Activated B cell treated with CpG ODN at 0.5 μM for 24 hours (primary cell): ENCODE data around the gene FOXN1. TPM values are rescaled to one million over a fixed set of nuclear protein-coding genes. Genes with fewer than 3 reads are reported as not detected.
"Not testable (repeated sequence)": the region's sequence is repeated elsewhere in the genome, so short reads cannot be mapped to it uniquely, and the experiment has no call there.

Experiments
- ATAC-seq: fragments of 200-7000 bp; cut with Tn5 transposase; one replicate; pipeline ENCODE4 v1.10.0; 2021; ENCODE audit warnings: low read depth, mild to moderate bottlenecking, moderate library complexity
- CTCF ChIA-PET: fragments of 350-600 bp; sonication (Branson Sonifier 250); formaldehyde crosslinking; loops from one replicate; lab custom pipeline; 2021; ENCODE audit warnings: antibody characterized with exemption; lab: Charles Lee
- POLR2A ChIA-PET: fragments of 350-600 bp; sonication (Branson Sonifier 250); formaldehyde crosslinking; loops from one replicate; lab custom pipeline; 2021; ENCODE audit warnings: antibody characterized with exemption; lab: Charles Lee
- DNase-seq: peaks from one replicate; pipeline ENCODE4 v3.0.0; 2022
- H3K27ac Mint-ChIP-seq: one replicate; pipeline ENCODE4 v1.8.0; 2020; ENCODE audit warnings: mixed read lengths
- H3K27me3 Mint-ChIP-seq: one replicate; pipeline ENCODE4 v1.8.0; 2021; ENCODE audit warnings: mixed read lengths
- H3K36me3 Mint-ChIP-seq: one replicate; pipeline ENCODE4 v1.8.0; 2021; ENCODE audit warnings: low read depth, mixed read lengths
- H3K4me1 Mint-ChIP-seq: one replicate; pipeline ENCODE4 v1.8.0; 2021; ENCODE audit warnings: mixed read lengths
- H3K4me3 Mint-ChIP-seq: one replicate; pipeline ENCODE4 v1.8.0; 2020; ENCODE audit warnings: mild to moderate bottlenecking, mixed read lengths
- H3K9me3 Mint-ChIP-seq: one replicate; pipeline ENCODE4 v1.8.0; 2020; ENCODE audit warnings: mixed read lengths
- intact Hi-C: fragments of 100-400 bp; cut with micrococcal nuclease; formaldehyde crosslinking; loops from one replicate; pipeline ENCODE4 v1.15.1; 2024
- total RNA-seq: library from RNA; stranded (reverse); gene quantifications from 2 replicates; pipeline ENCODE4 v1.2.3, GENCODE V29; 2022
- TF ChIP-seq, protein P1 (sequence below): fragments of 200-600 bp; IDR thresholded peaks from one replicate; pipeline ENCODE4 v1.8.0; 2022; ENCODE audit warnings: antibody characterized with exemption, mild to moderate bottlenecking

The FOXN1 gene
- total RNA-seq, 1 donor from 2014 or later, result not detected

DNA sequence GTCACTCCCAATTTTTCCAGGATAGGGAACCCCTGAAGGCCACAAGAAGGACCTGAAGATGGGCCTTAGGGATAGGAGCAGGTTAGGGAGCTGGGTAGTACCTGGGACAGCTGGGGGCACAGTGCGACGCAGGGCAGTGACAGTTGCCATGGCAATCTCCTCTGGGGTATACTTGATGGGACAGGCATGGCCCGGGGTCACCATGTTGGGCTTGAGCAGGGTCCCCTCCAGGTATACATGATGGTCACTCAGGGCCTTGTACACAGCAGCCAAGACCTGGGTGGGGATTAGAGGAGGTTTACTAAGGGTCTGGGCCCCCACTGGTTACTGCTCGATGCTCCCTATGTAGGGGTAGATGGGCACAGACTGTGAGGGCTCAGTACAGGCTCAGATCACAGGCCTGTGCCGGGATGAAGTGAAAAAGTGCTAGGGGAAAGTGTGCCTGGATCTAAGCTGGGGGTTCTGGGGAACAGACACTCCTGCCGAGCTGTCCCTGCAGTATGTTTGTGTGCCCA is 67.9 kb downstream of the FOXN1 start:
- CTCF ChIA-PET, result no interaction called here
- POLR2A ChIA-PET, result no interaction called here
- H3K4me1 Mint-ChIP-seq, result peaks cover 49% of the 10 kb centered on the region

DNA sequence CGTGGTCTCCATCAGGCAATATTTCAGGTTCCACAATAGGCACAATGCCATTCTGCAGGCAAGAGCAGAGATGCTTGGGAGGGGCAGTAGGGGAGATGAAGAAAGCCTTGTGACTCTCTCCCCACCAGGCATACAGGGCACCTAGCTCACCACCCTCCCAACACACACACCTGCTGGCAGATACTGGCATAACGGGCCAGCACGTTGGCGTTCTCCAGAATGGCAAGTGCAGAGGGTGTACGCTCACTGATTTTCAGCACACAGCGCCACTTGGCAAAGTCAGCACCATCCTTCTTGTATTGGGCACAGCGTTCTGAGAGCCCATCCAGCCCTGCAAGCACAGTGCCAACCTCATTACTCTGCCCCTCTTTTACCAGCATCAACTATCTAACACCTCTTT is 68.4 kb downstream of the FOXN1 start:
- ChIA-PET POLR2A (no interaction called here), CTCF (no interaction called here)
- H3K27ac Mint-ChIP-seq, result peak overlapping the region; percentile 31
- intact Hi-C loops, result loop anchor here (5.0 kb wide), 1 partner anchor 38 kb away; the partner anchor contains the start of gene RSKR
- no peak for DNase-seq
- peaks cover 15% of the 10 kb centered on the region for H3K36me3 Mint-ChIP-seq
- H3K4me3 Mint-ChIP-seq, result no peak overlapping the region
- H3K27me3 Mint-ChIP-seq, result no peaks in the 10 kb centered on the region
- no peak for ATAC-seq
- TF ChIP-seq, protein P1, sequence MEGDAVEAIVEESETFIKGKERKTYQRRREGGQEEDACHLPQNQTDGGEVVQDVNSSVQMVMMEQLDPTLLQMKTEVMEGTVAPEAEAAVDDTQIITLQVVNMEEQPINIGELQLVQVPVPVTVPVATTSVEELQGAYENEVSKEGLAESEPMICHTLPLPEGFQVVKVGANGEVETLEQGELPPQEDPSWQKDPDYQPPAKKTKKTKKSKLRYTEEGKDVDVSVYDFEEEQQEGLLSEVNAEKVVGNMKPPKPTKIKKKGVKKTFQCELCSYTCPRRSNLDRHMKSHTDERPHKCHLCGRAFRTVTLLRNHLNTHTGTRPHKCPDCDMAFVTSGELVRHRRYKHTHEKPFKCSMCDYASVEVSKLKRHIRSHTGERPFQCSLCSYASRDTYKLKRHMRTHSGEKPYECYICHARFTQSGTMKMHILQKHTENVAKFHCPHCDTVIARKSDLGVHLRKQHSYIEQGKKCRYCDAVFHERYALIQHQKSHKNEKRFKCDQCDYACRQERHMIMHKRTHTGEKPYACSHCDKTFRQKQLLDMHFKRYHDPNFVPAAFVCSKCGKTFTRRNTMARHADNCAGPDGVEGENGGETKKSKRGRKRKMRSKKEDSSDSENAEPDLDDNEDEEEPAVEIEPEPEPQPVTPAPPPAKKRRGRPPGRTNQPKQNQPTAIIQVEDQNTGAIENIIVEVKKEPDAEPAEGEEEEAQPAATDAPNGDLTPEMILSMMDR, result no peak
- H3K4me1 Mint-ChIP-seq, result peaks cover 44% of the 10 kb centered on the region
- no peaks in the 10 kb centered on the region for H3K9me3 Mint-ChIP-seq

More for the DNA sequence above, 67.9 kb downstream of the FOXN1 start:
- no peak for DNase-seq
- Mint-ChIP-seq H3K27ac (no peak overlapping the region), H3K27me3 (no peaks in the 10 kb centered on the region), H3K36me3 (peaks cover 16% of the 10 kb centered on the region), H3K9me3 (no peaks in the 10 kb centered on the region), H3K4me3 (no peak overlapping the region)
- ATAC-seq, result no peak
- TF ChIP-seq, protein P1, result no peak
- intact Hi-C loops, result loop anchor here (5.0 kb wide), 1 partner anchor 38 kb away; the partner anchor contains the start of gene RSKR

DNA sequence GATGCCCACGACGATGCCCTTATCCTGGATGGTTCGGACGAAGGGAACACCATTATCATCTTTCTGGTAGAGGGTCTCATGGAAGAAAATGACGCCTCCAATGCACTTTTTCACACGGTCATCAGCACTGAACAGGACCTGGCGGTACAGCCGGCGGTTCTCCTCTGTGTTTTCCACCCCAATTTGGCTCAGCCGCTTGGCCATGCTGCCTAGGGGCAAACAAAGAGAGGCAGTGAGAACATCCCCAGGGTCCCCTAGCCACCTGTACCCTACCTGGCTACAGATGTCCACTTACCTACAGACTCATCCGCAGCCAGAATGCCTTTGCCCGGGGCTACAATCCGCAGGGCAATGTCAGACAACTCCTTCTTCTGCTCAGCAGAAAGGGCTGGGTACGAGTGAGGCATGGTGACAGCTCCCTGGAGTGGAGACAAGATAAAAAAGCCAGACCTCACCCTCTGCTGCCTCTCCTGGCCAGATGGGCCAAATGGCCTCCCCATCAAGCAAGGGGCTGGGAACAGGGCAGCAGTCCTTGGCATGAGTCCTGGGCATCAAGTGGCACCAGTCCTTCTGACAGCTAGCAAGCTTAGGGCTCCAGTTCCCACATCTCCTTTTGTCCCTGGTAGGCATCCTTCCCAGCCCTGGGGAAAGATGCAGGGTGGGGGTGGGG is 69.1 kb downstream of the FOXN1 start:
- H3K27ac Mint-ChIP-seq, result no peak overlapping the region
- intact Hi-C loops, result no loop called here
- H3K4me1 Mint-ChIP-seq, result peaks cover 37% of the 10 kb centered on the region
- TF ChIP-seq, protein P1, result no peak
- ATAC-seq (no peak), DNase-seq (no peak)
- ChIA-PET POLR2A (interaction anchor here (0.6 to 3.0 kb wide), 3 partner anchors 20 to 26 kb away, joined by 4 to 39 read pairs (median 4); partner anchors contain the start of gene SPAG5), CTCF (no interaction called here)
- no peak overlapping the region for H3K4me3 Mint-ChIP-seq
- peaks cover 10% of the 10 kb centered on the region for H3K36me3 Mint-ChIP-seq
- H3K27me3 Mint-ChIP-seq, result no peaks in the 10 kb centered on the region
- H3K9me3 Mint-ChIP-seq, result no peaks in the 10 kb centered on the region

DNA sequence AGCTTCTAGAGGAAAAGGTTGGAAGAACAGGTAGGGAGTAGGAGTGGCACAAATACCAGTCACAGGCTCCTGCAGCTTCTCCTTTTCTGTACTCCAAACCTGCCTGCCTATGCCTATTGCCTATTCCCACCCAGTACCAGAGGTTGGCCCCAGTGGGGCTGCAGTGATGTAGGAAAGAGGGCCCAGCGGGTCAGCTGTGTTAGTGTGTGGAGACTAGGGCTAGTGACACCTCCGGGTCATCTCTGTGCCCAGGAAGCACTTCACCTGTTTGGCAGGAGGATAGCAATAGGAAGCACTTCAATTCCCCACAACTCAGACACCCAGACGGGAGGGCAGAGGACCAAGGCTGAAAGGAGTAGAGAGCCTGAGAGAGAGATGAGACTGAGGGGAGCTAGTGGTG is 69.9 kb downstream of the FOXN1 start:
- ATAC-seq, DNase-seq, H3K9me3 Mint-ChIP-seq, H3K27me3 Mint-ChIP-seq, H3K27ac Mint-ChIP-seq, H3K36me3 Mint-ChIP-seq: not testable (repeated sequence)
- ChIA-PET CTCF (interaction anchor here (1.0 kb wide), 1 partner anchor 36 kb away, joined by 3 read pairs; no protein-coding TSS in a partner anchor), POLR2A (interaction anchor here (0.6 to 3.1 kb wide), 11 partner anchors 9 to 257 kb away, joined by 3 to 58 read pairs (median 4); partner anchors contain the start of genes BLTP2, SDF2, SPAG5 and SUPT6H)
- H3K4me1 Mint-ChIP-seq, result peaks cover 30% of the 10 kb centered on the region
- intact Hi-C loops, result loop anchor here (1.0 to 2.0 kb wide), 2 partner anchors 9 to 69 kb away; partner anchors contain the start of gene BLTP2
- peak overlapping the region; percentile 79 for H3K4me3 Mint-ChIP-seq

DNA sequence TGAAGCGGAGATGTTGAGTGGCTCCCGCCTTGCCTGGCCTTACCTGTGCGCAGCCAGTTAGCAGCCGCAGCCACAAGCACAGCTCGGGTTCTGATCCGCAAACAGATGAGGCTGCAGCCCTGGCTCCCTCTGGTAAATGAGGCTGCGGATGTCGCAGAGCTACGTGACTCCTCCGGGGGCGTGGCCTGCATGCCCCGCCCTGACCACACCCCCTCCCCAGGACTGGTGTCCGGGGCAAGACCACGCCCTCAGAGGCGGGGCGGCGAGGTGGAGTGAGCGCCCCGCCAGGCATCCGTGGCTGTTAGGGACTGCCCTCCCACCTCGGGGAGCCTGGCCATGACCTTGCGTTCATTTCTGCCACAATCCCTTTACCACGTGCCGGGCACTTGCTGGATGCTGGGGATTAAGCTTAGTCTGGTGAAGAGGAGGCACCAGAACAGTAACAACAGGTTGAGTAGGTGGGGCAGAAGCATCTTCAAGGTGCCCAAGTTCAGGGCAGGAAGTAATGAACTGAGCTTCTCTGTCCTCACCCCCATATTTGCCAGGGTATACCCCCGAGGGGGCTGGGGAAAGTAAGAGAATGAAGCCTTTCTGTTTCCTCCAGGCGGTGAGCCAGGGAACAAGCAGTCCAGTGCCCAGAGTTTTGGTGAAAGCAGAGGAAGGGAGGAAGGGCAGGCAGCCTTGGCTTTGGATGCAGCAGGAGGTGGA is 70.8 kb downstream of the FOXN1 start, which contains the start of gene ALDOC:
Gene ALDOC (minus strand): TSS at position 138 of the 708 bp plus-strand sequence. CDS start 1,363 bp downstream, outside the sequence.
- peaks cover 26% of the 10 kb centered on the region for H3K4me1 Mint-ChIP-seq
- H3K36me3 Mint-ChIP-seq, result peaks cover 4% of the 10 kb centered on the region
- ATAC-seq, result peak; percentile 99
- CTCF ChIA-PET, result interaction anchor here (0.7 to 1.0 kb wide), 2 partner anchors 29 to 36 kb away, joined by 3 to 4 read pairs; no protein-coding TSS in a partner anchor
- intact Hi-C loops, result loop anchor here (1.0 to 2.0 kb wide), 4 partner anchors 10 to 68 kb away; partner anchors contain the start of genes BLTP2 and SPAG5
- peak within 1 kb of the TSS; percentile 92 for H3K27ac Mint-ChIP-seq
- H3K4me3 Mint-ChIP-seq, result peak within 1 kb of the TSS; percentile 79
- DNase-seq, result peak; percentile 98
- TF ChIP-seq, protein P1, result no peak
- POLR2A ChIA-PET, result interaction anchor here (0.6 to 3.1 kb wide), 17 partner anchors 8 to 294 kb away, joined by 3 to 58 read pairs (median 4); partner anchors contain the start of genes BLTP2, IFT20, SDF2 and SPAG5
- H3K27me3 Mint-ChIP-seq, result no peaks in the 10 kb centered on the region
- H3K9me3 Mint-ChIP-seq, result no peaks in the 10 kb centered on the region
